ENCODE measurements around the gene CAMK1D.

GRCh38 chr10:12400266-12400931, 51.1 kb downstream of the CAMK1D start:
- TF ChIP-seq CTCF (conservative IDR thresholded peaks at IDR 0.05; ENCODE audit: low read length) (no peak), EZH2phosphoT487 (IDR thresholded peaks at IDR 0.05; ENCODE audit: borderline replicate concordance, low read depth, low read length) (no peak)

All from OCI-LY7 (cell line).